ENCODE data around the gene LGALS4.

Gene LGALS4

GRCh38 chr19:38851622-38852230 is 39.0 kb upstream of the LGALS4 start:
- Histone ChIP-seq H4K20me1 (ENCODE audit: insufficient read depth, low read length) (peaks cover 3% of the 10 kb centered on the region; the same call in 1 of the 2 replicates), H3K9me2 (replicated peaks; ENCODE audit: insufficient read depth, low read length) (no peaks in the 10 kb centered on the region), H2AFZ (ENCODE audit: low read length) (peak overlapping the region; percentile 68), H3K4me3 (ENCODE audit: low read length) (peak overlapping the region; percentile 68), H3K9ac (ENCODE audit: low read length) (peak overlapping the region; percentile 99), H3K27ac (ENCODE audit: low read length) (peak overlapping the region; percentile 96), H3K9me3 (replicated peaks; ENCODE audit: insufficient read depth, low read length) (no peaks in the 10 kb centered on the region), H3K79me2 (ENCODE audit: low read length) (peaks cover 42% of the 10 kb centered on the region), H3K4me1 (ENCODE audit: low read length) (peaks cover 12% of the 10 kb centered on the region), H3F3A (ENCODE audit: insufficient read depth, low read length) (peaks cover 16% of the 10 kb centered on the region), H3K36me3 (replicated peaks; ENCODE audit: insufficient read depth, low read length) (0 out of 2 replicates have a peak, but pooled peaks cover 5% of the 10 kb centered on the region), H3K27me3 (replicated peaks; ENCODE audit: insufficient read depth, low read length) (no peaks in the 10 kb centered on the region), H3K4me2 (ENCODE audit: low read depth, low read length) (peak overlapping the region; percentile 99)
- peak; percentile 95 for DNase-seq
- no peak for TF ChIP-seq CTCF (IDR thresholded peaks at IDR 0.05; ENCODE audit: low read length)
- TF ChIP-seq EZH2 (optimal IDR thresholded peaks at IDR 0.05; ENCODE audit: low read depth, low read length): no peak
- no peak for TF ChIP-seq EZH2phosphoT487 (IDR thresholded peaks at IDR 0.05; ENCODE audit: low read length)

- Histone ChIP-seq H3K27me3 (replicated peaks; ENCODE audit: insufficient read depth, low read length) (no peaks in the 10 kb centered on the region), H3F3A (ENCODE audit: insufficient read depth, low read length) (peaks cover 17% of the 10 kb centered on the region), H3K4me3 (ENCODE audit: low read length) (peak overlapping the region; percentile 67), H3K4me1 (ENCODE audit: low read length) (peaks cover 11% of the 10 kb centered on the region), H3K9ac (ENCODE audit: low read length) (peak overlapping the region; percentile 82), H3K9me3 (replicated peaks; ENCODE audit: insufficient read depth, low read length) (no peaks in the 10 kb centered on the region), H4K20me1 (ENCODE audit: insufficient read depth, low read length) (peaks cover 3% of the 10 kb centered on the region; the same call in 1 of the 2 replicates), H2AFZ (ENCODE audit: low read length) (peak overlapping the region; percentile 68), H3K27ac (ENCODE audit: low read length) (peak overlapping the region; percentile 93), H3K4me2 (ENCODE audit: low read depth, low read length) (peak overlapping the region; percentile 99), H3K9me2 (replicated peaks; ENCODE audit: insufficient read depth, low read length) (no peaks in the 10 kb centered on the region), H3K79me2 (ENCODE audit: low read length) (peaks cover 48% of the 10 kb centered on the region), H3K36me3 (replicated peaks; ENCODE audit: insufficient read depth, low read length) (peaks cover 10% of the 10 kb centered on the region)
- TF ChIP-seq EZH2phosphoT487 (IDR thresholded peaks at IDR 0.05; ENCODE audit: low read length) (no peak), CTCF (IDR thresholded peaks at IDR 0.05; ENCODE audit: low read length) (no peak), EZH2 (optimal IDR thresholded peaks at IDR 0.05; ENCODE audit: low read depth, low read length) (no peak)
- DNase-seq: no peak
These were observed 38.4 kb upstream of the LGALS4 start for GRCh38 chr19:38850976-38851621.

- Histone ChIP-seq H3K4me2 (ENCODE audit: low read depth, low read length) (peak overlapping the region; percentile 99), H3K4me1 (ENCODE audit: low read length) (peaks cover 11% of the 10 kb centered on the region), H4K20me1 (ENCODE audit: insufficient read depth, low read length) (peaks cover 5% of the 10 kb centered on the region; the same call in 1 of the 2 replicates), H3K9ac (ENCODE audit: low read length) (peak overlapping the region; percentile 82), H3K27ac (ENCODE audit: low read length) (peak overlapping the region; percentile 93), H3K4me3 (ENCODE audit: low read length) (peak overlapping the region; percentile 67), H3K27me3 (replicated peaks; ENCODE audit: insufficient read depth, low read length) (no peaks in the 10 kb centered on the region), H3K36me3 (replicated peaks; ENCODE audit: insufficient read depth, low read length) (peaks cover 14% of the 10 kb centered on the region), H2AFZ (ENCODE audit: low read length) (peak overlapping the region; percentile 68), H3K9me2 (replicated peaks; ENCODE audit: insufficient read depth, low read length) (no peaks in the 10 kb centered on the region), H3K79me2 (ENCODE audit: low read length) (peaks cover 54% of the 10 kb centered on the region), H3K9me3 (replicated peaks; ENCODE audit: insufficient read depth, low read length) (no peaks in the 10 kb centered on the region), H3F3A (ENCODE audit: insufficient read depth, low read length) (peaks cover 19% of the 10 kb centered on the region)
- no peak for TF ChIP-seq CTCF (IDR thresholded peaks at IDR 0.05; ENCODE audit: low read length)
- TF ChIP-seq EZH2phosphoT487 (IDR thresholded peaks at IDR 0.05; ENCODE audit: low read length): no peak
- TF ChIP-seq EZH2 (optimal IDR thresholded peaks at IDR 0.05; ENCODE audit: low read depth, low read length): no peak
- no peak for DNase-seq
These were observed 37.8 kb upstream of the LGALS4 start for GRCh38 chr19:38850436-38850975.

Measured in MM.1S (cell line).